Endothelial cell of hepatic sinusoid (primary cell): ENCODE measurements around the gene BAK1.
"Not testable (repeated sequence)": the region's sequence is repeated elsewhere in the genome, so short reads cannot be mapped to it uniquely, and the experiment has no call there.

Experiments used
- in situ Hi-C: cut with HindIII; loops from 2 replicates; pipeline ENCODE4 v1.10.0; 2017; ENCODE audit warnings: low sequenced_read_pairs

The BAK1 gene

GRCh38 chr6:33609019-33609418 lies 28.9 kb upstream of the BAK1 start:
- in situ Hi-C loops: no loop called here

GRCh38 chr6:33607784-33608161 lies 27.7 kb upstream of the BAK1 start:
- in situ Hi-C loops: no loop called here

- in situ Hi-C loops: no loop called here
Observed at GRCh38 chr6:33607126-33607783, 27.2 kb upstream of the BAK1 start.

GRCh38 chr6:33606642-33607041 lies 26.6 kb upstream of the BAK1 start:
- in situ Hi-C loops: no loop called here

GRCh38 chr6:33604941-33605854 lies 25.1 kb upstream of the BAK1 start:
- in situ Hi-C loops: no loop called here

- in situ Hi-C loops: no loop called here
Observed at GRCh38 chr6:33602180-33602579, 22.1 kb upstream of the BAK1 start.

- in situ Hi-C loops: no loop called here
Observed at GRCh38 chr6:33600761-33601160, 20.7 kb upstream of the BAK1 start.

GRCh38 chr6:33599413-33599938 lies 19.4 kb upstream of the BAK1 start:
- in situ Hi-C loops: no loop called here

GRCh38 chr6:33597551-33598322 lies 17.7 kb upstream of the BAK1 start:
- in situ Hi-C loops: no loop called here

GRCh38 chr6:33596894-33597293 lies 16.8 kb upstream of the BAK1 start:
- in situ Hi-C loops: not testable (repeated sequence)

GRCh38 chr6:33595001-33595846 lies 15.1 kb upstream of the BAK1 start:
- in situ Hi-C loops: no loop called here

GRCh38 chr6:33593414-33593727 lies 13.3 kb upstream of the BAK1 start:
- in situ Hi-C loops: no loop called here

- in situ Hi-C loops: no loop called here
Observed at GRCh38 chr6:33592595-33593413, 12.7 kb upstream of the BAK1 start.

- in situ Hi-C loops: no loop called here
Observed at GRCh38 chr6:33592280-33592594, 12.2 kb upstream of the BAK1 start.

GRCh38 chr6:33591424-33592032 lies 11.5 kb upstream of the BAK1 start:
- in situ Hi-C loops: no loop called here

GRCh38 chr6:33590531-33591198 lies 10.6 kb upstream of the BAK1 start:
- in situ Hi-C loops: no loop called here

GRCh38 chr6:33589731-33590530 lies 9.9 kb upstream of the BAK1 start:
- in situ Hi-C loops: loop anchor here (5.0 kb wide), 2 partner anchors 62 to 122 kb away; partner anchors contain the start of gene UQCC2

GRCh38 chr6:33589392-33589730 lies 9.3 kb upstream of the BAK1 start:
- in situ Hi-C loops: loop anchor here (5.0 kb wide), 2 partner anchors 63 to 123 kb away; partner anchors contain the start of gene UQCC2
